IPS DF 6.9 (cell line): ENCODE measurements around the gene PHACTR3.
"Not testable (repeated sequence)": the region's sequence is repeated elsewhere in the genome, so short reads cannot be mapped to it uniquely, and the experiment has no call there.

Experiments
- DNase-seq: peaks from one replicate; pipeline ENCODE4 v3.0.0-alpha.2; 2013; ENCODE audit warnings: low read depth, low spot score
- H3K27ac ChIP-seq: one replicate; pipeline ENCODE4 v1.5.1; 2013; ENCODE audit warnings: low read length, control low read depth
- H3K27me3 ChIP-seq: 2 replicates; pipeline ENCODE4 v1.6.1; 2013; ENCODE audit warnings: mild to moderate bottlenecking, low read length; ENCODE audit not compliant: control insufficient read depth, insufficient read depth
- H3K36me3 ChIP-seq: 2 replicates; pipeline ENCODE4 v1.6.1; 2013; ENCODE audit warnings: low read length; ENCODE audit not compliant: control insufficient read depth, insufficient read depth
- H3K4me1 ChIP-seq: 2 replicates; pipeline ENCODE4 v1.6.1; 2013; ENCODE audit warnings: low read length; ENCODE audit not compliant: control insufficient read depth, insufficient read depth
- H3K4me3 ChIP-seq: 2 replicates; pipeline ENCODE4 v1.5.1; 2013; ENCODE audit warnings: mild to moderate bottlenecking, low read length
- H3K9me3 ChIP-seq: 2 replicates; pipeline ENCODE4 v1.6.1; 2013; ENCODE audit warnings: low read length, inconsistent platforms; ENCODE audit not compliant: control insufficient read depth, insufficient read depth
- WGBS: extraction: QIAGEN DNeasy Blood & Tissue Kit; methylation state at CpG from one replicate; pipeline ENCODE4 v1.1.7; 2013; ENCODE audit warnings: mixed read lengths, missing lambda C conversion rate; ENCODE audit not compliant: insufficient read length, insufficient coverage; 5-methylcytosine and 5-hydroxymethylcytosine counted together

The PHACTR3 gene

GRCh38 chr20:59837623-59838394 lies 233.5 kb downstream of the PHACTR3 start:
- no CpG with 5 or more reads among the region's 4 CpGs for WGBS
- no peaks in the 10 kb centered on the region for H3K27me3 ChIP-seq
- no peaks in the 10 kb centered on the region for H3K36me3 ChIP-seq
- DNase-seq: no peak
- no peaks in the 10 kb centered on the region for H3K4me1 ChIP-seq
- H3K27ac ChIP-seq: no peak overlapping the region
- peaks cover 8% of the 10 kb centered on the region for H3K9me3 ChIP-seq
- H3K4me3 ChIP-seq: no peak overlapping the region

- H3K9me3 ChIP-seq: peaks cover 6% of the 10 kb centered on the region
Measured at GRCh38 chr20:59839400-59839799, 235.1 kb downstream of the PHACTR3 start.

GRCh38 chr20:59845472-59845871 lies 241.1 kb downstream of the PHACTR3 start:
- 100% methylated on average over 1 of the region's 3 CpGs for WGBS
- peaks cover 5% of the 10 kb centered on the region for H3K9me3 ChIP-seq
- no peak overlapping the region for H3K4me3 ChIP-seq
- H3K27ac ChIP-seq: no peak overlapping the region
- no peak for DNase-seq
- no peaks in the 10 kb centered on the region for H3K36me3 ChIP-seq
- no peaks in the 10 kb centered on the region for H3K27me3 ChIP-seq
- H3K4me1 ChIP-seq: no peaks in the 10 kb centered on the region

More at GRCh38 chr20:59839400-59839799, 235.1 kb downstream of the PHACTR3 start:
- H3K4me1 ChIP-seq: no peaks in the 10 kb centered on the region
- no peak overlapping the region for H3K4me3 ChIP-seq
- no peaks in the 10 kb centered on the region for H3K27me3 ChIP-seq
- no CpG with 5 or more reads among the region's 5 CpGs for WGBS
- H3K36me3 ChIP-seq: no peaks in the 10 kb centered on the region
- no peak overlapping the region for H3K27ac ChIP-seq
- no peak for DNase-seq

GRCh38 chr20:59848182-59848581 lies 243.8 kb downstream of the PHACTR3 start:
- no peaks in the 10 kb centered on the region for H3K4me1 ChIP-seq
- no peaks in the 10 kb centered on the region for H3K27me3 ChIP-seq
- no peak overlapping the region for H3K27ac ChIP-seq
- WGBS: no CpG with 5 or more reads among the region's 2 CpGs
- H3K36me3 ChIP-seq: no peaks in the 10 kb centered on the region
- no peak for DNase-seq
- no peak overlapping the region for H3K4me3 ChIP-seq
- H3K9me3 ChIP-seq: peaks cover 3% of the 10 kb centered on the region

- Histone ChIP-seq H3K4me1 (no peaks in the 10 kb centered on the region), H3K4me3 (no peak overlapping the region), H3K36me3 (no peaks in the 10 kb centered on the region), H3K27ac (no peak overlapping the region), H3K27me3 (no peaks in the 10 kb centered on the region), H3K9me3 (peaks cover 3% of the 10 kb centered on the region)
- peak; percentile 2 for DNase-seq
- WGBS: no CpG with 5 or more reads among the region's 7 CpGs
Measured at GRCh38 chr20:59850018-59850641, 245.8 kb downstream of the PHACTR3 start.

- H3K27ac ChIP-seq, H3K4me3 ChIP-seq, H3K4me1 ChIP-seq, DNase-seq, H3K9me3 ChIP-seq, H3K36me3 ChIP-seq, H3K27me3 ChIP-seq: not testable (repeated sequence)
- WGBS: no CpG with 5 or more reads among the region's 1 CpG
Measured at GRCh38 chr20:59856526-59856925, 252.2 kb downstream of the PHACTR3 start.

GRCh38 chr20:59856941-59857340 lies 252.6 kb downstream of the PHACTR3 start:
- H3K4me3 ChIP-seq, H3K9me3 ChIP-seq, DNase-seq, H3K4me1 ChIP-seq, H3K27ac ChIP-seq, H3K36me3 ChIP-seq, H3K27me3 ChIP-seq: not testable (repeated sequence)
- WGBS: no CpG with 5 or more reads among the region's 5 CpGs

- WGBS: no CpG with 5 or more reads among the region's 2 CpGs
- Histone ChIP-seq H3K4me1 (no peaks in the 10 kb centered on the region), H3K27ac (no peak overlapping the region), H3K4me3 (no peak overlapping the region), H3K9me3 (peaks cover 2% of the 10 kb centered on the region), H3K27me3 (no peaks in the 10 kb centered on the region), H3K36me3 (no peaks in the 10 kb centered on the region)
- DNase-seq: no peak
Measured at GRCh38 chr20:59857966-59858365, 253.6 kb downstream of the PHACTR3 start.

GRCh38 chr20:59858425-59858824 lies 254.1 kb downstream of the PHACTR3 start:
- WGBS: no CpG with 5 or more reads among the region's 5 CpGs
- no peak overlapping the region for H3K4me3 ChIP-seq
- no peak for DNase-seq
- H3K27me3 ChIP-seq: no peaks in the 10 kb centered on the region
- no peak overlapping the region for H3K27ac ChIP-seq
- H3K36me3 ChIP-seq: no peaks in the 10 kb centered on the region
- peaks cover 2% of the 10 kb centered on the region for H3K9me3 ChIP-seq
- no peaks in the 10 kb centered on the region for H3K4me1 ChIP-seq

GRCh38 chr20:59861401-59861800 lies 257.1 kb downstream of the PHACTR3 start:
- WGBS: no CpG with 5 or more reads among the region's 4 CpGs
- peaks cover 2% of the 10 kb centered on the region for H3K9me3 ChIP-seq
- no peaks in the 10 kb centered on the region for H3K27me3 ChIP-seq
- H3K27ac ChIP-seq: no peak overlapping the region
- no peak overlapping the region for H3K4me3 ChIP-seq
- H3K4me1 ChIP-seq: no peaks in the 10 kb centered on the region
- DNase-seq: no peak
- no peaks in the 10 kb centered on the region for H3K36me3 ChIP-seq
